DMS153 (cell line): ENCODE measurements around the gene NPB.
"Not testable (repeated sequence)": the region's sequence is repeated elsewhere in the genome, so short reads cannot be mapped to it uniquely, and the experiment has no call there.

Experiments
- DNase-seq: peaks from one replicate; lab custom pipeline; 2025; lab: John Stamatoyannopoulos, UW

Gene NPB

DNA sequence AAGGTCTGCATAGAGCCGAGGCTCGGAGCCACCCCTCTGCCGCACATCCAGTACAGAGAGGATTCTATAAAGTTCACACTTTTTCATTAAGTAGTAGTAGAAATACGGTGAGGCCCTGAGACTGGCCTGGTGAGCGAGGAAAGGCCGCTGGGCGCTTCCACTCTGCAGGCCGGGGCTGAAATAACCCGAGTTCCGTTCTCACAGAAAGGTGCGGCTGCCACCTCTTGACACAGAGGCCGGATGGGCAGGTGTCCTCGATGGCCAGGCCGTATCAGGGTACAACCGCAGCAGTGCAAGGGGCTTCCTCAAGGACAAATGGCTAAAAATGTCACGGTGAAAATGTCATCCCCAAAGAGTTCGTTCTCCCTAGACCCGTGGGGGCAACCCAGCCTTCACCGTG is 9.9 kb downstream of the NPB start:
- DNase-seq: no peak

DNA sequence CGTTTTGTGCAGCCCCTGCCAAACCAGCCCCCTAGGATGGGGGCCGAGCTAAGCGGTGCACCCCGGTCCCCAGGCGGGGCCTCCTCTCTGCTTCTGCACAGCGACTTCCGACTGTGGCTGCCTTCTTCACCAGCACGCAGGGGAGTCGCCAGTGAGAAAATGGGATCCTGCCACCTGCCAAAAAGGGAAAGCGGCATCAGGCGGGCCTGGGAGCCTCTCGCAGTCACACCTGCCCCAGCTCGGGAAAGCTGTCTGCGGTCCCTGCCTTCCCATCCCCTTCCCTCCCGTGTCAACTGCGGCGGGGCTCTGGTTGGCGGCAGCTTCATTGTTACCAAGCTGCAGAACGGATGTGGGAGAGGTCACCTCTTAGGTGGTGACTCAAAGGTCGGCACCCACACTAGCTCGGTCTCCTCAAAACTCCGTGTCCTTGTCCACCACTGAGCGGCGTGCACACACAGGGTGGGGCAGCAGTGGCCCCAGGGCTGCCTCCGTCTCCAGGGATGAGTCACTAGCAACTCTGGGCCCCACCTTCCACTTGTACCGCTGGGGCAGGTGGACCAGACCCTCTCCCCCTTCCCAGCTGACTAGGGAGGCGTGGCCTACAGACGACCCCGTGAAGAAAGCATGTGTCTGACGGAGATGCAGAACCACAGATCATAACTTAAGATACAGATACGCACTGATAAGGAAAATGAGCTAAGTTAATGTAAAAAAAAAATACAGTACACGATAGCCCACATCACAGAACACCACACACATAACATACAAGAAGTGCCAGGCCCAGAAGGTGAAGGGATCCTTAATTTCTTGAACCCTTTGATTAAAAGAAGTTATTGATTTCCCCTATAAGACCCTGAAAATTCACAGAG is 10.6 kb downstream of the NPB start:
- no peak for DNase-seq

DNA sequence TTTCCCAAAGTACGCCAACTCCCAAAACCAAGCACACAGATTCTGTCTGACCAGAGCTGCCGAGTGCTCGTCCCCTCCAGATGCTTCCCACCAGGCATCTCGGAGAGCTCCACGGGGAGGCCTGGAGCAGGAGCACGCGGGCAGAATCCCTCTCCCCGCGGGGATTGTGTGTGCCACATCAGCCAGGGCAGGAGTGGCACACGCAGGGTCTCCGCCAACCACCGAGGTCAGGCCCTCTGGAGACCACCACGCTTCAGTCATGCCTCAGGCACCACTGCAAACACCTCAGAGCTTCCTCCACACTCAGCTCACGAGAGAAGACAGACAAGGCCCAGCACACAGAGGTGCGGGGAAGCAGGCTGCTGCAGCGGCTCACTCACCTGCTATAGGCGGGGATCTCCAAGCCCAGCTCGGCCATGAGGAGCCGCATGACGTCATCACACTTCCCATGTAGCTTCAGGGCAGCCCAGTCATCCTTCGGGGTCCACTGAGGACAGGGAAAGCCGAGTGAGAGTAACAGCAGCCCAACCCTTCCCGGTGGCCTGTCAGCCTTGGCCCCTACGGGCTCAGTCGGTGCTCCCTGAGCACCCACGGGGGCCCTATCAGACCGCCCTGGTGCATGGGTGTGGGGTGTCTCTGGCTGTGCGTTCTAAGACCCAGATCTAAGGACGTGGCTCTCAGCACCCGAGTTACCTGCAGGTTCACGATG is 11.5 kb downstream of the NPB start:
- no peak for DNase-seq

DNA sequence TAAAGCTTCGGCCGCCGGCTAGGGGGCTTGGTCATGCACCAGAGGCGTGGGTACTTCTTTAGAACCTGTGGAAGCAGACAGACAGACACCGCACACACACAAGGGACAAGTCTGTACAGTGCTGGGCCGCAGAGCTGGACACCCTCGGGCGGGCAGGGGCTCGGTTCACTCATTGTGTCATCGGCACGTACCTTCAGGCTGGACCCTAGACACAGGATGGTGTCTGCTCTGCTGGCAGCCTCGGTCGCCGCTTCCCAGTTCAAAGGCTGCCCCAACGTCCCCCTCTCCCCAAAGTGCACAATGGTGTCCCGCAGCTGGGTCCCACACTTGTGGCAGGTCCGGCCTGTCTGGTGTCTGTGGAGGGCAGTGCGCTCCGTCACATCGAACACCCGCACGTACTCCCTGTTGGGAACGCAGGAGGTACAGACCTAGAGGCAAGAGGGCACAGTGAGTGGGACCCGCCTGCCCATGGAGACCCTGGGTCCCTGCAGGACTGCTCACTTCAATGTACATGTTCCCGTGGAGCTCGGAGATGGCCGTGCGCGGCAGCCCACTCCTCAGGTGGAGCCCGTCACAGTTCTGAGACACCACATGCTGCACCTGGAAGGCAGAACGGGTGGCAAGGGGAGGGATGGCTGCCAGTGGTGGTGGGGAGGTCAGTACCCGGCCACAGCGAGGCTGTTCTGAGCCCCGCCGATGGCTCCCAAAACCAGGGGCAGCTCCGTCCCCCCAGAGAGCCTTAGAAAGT is 12.2 kb downstream of the NPB start:
- DNase-seq: no peak

DNA sequence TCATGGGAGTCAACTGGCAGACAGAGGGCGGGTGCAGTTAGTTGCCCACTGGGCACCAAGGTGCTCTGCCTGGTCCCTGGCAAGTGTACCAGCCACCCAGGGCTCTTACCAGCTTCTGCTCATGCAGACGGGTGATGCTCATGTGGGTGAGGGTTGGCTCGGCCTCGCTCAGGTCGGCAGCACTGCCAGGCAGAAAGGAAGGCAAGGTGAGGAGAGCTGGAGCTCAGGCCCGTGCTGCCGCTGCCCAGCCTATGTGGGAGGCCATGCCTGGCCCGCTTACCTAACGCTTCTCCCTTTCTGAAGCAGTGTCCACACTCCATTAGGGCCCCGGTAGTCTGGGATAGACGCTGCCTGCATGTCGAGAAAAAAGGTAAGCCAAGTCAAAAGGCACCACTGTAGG is 13.3 kb downstream of the NPB start:
- no peak for DNase-seq

DNA sequence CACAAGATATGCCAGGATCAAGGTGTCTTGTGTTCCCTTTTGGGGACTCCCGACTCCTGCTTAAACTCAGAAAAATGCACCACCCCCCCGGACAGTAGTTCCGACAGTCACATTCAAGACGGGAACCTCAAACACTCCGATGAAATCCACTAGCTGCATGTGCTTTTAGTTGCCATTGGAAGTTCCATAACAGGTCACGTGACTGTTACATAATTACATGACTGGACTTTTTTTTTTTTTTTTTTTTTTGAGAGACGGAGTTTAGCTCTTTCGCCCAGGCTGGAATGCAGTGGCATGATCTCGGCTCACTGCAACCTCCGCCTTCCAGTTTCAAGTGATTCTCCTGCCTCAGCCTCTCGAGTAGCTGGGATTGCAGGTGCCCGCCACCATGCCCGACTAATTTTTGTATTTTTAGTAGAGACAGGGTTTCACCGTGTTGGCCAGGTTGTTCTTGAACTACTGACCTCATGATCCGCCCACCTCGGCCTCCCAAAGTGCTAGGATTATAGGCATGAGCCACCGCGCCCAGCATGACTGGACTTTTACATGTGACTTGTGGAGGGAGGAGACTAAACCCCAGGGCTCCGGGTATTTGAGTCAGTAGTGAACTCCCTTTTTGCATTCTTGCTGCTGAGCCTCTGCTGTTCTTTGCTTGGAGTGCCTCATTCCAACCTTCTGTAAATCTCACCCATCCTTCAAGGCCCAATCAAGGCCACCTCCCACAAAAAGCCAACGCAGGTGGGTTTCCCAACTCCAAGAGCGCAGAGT is 14.4 kb downstream of the NPB start:
- no peak for DNase-seq

DNA sequence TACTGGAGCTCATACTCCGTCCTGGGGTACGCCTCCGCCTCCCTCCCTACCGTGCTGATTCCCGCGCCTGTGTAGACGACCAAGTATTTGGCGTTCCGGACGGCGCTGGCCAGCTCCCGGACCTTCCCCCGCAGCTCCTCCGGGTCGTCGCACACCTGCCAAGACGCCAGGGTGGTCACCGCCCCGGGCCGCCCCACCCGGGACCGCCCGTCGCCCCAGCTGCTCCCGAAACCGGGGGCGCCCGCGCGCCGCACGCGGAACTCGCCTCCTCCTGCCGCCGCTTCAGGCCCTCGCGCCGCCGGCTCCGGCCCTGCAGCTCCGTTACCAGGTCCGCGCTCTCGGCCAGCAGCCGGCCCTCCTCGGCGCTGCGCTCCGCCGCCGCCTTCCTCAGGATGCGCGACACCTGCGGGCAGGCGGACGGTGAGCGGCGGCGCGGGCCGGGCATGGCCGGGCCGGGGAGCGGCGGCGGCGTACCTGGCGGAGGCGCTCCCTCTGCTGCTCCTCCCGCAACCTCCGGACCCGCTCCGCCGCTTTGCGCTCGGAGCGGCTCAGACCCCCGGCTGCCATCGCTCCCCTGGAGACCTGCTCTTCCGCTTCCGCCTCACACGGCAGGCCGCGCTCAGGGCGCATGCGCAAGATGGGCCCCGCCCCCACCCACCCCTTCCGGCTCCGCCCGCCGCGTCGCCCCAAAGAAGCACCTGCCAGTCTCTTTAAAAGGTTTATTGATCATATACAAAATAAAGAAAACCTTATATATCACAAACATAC is 15.7 kb downstream of the NPB start, which contains the start of gene SIRT7:
Gene SIRT7 (minus strand): TSS at position 612 of the 768 bp plus-strand sequence. CDS start 45 bp downstream, at position 567.
- peak; percentile 55 for DNase-seq

DNA sequence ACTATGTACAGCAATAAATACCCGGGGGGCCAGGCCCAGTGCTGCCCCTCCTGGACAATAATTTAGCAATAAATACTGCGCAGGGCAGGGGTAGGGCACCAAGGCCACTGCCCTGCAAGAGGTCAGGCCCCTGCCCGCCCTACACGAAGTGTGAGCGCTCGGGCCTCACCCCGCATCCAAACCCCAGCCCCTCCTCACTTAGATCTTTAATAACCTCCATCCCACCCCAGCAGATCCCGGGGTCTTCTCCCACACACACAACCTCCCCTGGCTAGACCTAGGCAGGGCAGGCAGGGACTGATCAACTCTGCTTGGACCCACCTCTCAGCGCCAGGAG is 16.3 kb downstream of the NPB start:
- DNase-seq: not testable (repeated sequence)

DNA sequence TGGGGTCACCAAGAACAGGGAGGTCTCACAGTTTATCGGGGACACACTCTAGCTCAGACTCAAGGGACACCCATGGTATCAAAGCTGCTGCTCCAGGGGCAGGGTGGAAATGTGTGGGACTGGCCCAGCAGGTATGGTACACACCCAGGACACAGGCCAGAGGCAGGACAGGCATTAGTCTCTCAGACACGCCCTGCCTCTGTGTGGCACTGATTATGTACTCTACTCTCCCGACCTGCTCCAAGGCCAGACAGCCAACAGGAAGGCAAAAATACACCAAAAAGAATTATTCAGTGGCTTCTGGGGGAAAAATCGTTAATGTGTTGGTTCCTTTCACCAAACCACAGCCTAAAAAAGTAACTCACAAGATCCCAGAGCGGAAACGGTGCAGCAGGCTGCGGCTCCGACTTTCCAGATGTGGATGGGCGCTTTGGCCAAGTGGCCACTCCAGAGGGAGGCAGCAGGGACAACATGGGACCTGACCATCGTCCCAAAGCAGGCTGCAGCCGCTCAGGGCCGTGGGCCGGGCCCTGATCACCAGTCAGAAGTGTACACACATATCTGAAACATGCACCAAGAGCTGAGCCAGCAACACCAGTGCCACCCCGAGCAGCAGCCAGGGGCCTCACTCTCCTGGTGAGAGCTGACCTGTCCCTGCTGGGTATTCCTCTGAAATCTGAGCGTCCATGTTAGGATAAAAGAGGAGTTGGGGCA is 17.0 kb downstream of the NPB start:
- no peak for DNase-seq

DNA sequence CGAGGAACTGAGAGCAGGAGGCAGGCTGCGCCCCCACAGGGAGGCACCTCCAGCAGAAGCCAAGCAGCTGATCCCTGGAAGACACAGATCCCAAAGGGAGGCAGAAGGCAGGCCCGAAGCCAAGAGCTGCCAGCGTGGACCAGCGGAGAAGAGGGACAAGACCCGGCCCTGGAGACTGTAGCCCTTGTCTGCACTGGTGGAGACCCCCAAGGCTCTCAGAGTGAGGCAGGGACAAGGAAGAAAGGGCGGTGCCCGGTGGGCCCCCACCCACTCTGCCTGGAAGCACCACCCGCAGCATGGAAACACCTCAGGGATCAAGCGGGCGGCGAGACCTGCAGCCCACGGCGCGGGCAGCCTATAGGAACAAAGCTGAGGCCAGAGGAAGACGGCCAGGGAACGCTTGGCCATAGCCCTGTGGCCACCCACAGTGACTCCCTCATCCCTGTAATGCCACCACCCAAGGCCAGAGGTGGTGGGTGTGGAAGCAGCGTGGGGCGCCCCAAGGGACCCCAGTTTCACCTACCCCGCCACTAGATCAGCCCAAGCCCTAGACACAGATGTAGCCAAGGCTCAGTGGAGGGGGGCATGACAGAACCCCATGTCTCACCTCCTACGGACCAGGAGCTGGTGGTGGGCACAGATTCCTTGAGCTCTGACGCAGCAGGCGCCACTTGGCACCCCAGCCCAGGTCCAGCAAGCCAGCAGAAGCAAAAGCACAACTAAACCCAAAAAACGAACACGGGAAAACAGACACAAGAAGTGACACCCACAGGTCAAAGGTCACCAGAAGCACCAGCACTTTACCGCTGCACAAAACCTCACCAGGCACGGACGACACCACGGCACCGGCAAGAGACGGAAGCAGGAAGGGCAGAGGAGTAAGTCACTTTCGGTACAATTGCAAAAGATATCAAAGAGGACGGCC is 18.8 kb downstream of the NPB start:
- DNase-seq: no peak

DNA sequence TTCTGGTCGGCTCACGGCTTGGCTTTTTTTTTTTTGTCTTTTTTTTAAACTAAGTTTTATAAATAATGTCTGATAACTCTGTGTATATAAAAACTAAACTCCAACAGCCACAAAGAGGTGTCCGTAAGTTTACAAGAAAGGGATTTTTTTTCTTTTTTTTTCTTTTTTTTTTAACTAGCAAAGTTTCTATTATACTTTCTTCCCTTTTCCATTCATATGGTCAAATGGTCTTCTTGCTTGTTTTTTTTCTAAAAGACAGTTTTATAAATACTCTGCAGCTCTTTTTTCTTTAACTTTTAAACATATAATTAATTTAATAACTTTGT is 19.5 kb downstream of the NPB start:
- no peak for DNase-seq

DNA sequence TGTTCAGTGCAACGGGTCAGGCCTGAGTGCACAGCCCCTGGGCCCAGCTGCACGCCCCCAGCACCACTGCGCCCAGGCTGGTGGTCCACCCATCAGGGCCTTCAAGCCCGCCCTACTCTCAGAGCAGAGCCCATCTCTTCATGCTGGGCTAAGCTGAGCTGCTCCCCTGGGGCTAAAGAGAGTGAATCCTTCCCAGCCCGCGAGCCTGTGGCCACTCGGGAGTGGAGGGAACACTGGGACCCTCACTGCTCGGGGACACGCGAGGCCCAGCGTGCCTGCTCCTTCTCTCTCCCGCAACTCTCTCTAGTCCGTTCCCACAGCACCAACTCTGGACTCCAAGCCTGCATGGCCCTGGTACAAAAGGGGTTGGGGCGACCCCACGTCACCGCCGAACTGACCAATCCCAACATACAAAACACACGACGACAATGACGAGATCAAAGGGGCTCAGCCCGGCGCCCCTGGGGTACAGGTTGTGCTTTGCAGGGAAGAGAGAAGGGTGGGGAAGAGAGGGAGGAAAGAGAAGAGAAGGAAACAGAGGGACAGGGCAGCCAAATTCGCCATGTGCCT is 20.0 kb downstream of the NPB start:
- no peak for DNase-seq

DNA sequence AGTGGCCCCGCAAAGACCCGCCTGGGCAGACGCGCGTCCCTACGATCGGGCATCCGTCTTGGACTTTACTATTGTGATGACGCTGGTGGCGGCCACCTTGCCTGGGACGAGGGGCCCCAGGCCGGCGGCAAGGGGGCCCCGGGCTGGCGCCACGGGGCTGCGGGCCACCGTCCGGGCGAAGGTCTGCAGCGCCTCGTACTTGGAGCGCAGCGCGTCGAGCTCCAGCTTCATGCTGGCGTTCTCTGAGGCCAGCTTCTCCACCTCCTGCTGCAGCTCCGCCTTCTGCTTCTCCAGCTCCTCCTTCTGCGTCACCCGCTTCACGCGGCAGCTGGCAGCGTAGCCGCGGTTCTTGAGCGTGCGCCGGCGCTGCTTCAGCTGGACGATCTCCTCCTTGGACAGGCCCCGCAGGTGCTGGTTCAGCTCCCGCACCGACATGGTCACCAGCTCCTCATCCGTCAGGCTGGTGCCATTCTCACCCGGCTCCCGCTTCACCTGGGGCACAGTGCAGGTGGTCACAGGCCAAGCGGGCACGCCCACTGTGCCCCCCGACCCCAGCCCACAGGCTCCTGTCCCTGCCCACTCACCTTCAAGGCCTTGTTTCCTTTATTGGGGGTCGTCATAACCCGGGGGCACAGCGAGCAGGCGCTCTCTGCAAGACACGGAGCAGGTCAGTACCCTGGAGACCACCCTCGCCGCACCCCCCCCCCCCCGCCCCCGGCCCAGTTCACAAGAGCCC is 20.7 kb downstream of the NPB start:
- DNase-seq: no peak

DNA sequence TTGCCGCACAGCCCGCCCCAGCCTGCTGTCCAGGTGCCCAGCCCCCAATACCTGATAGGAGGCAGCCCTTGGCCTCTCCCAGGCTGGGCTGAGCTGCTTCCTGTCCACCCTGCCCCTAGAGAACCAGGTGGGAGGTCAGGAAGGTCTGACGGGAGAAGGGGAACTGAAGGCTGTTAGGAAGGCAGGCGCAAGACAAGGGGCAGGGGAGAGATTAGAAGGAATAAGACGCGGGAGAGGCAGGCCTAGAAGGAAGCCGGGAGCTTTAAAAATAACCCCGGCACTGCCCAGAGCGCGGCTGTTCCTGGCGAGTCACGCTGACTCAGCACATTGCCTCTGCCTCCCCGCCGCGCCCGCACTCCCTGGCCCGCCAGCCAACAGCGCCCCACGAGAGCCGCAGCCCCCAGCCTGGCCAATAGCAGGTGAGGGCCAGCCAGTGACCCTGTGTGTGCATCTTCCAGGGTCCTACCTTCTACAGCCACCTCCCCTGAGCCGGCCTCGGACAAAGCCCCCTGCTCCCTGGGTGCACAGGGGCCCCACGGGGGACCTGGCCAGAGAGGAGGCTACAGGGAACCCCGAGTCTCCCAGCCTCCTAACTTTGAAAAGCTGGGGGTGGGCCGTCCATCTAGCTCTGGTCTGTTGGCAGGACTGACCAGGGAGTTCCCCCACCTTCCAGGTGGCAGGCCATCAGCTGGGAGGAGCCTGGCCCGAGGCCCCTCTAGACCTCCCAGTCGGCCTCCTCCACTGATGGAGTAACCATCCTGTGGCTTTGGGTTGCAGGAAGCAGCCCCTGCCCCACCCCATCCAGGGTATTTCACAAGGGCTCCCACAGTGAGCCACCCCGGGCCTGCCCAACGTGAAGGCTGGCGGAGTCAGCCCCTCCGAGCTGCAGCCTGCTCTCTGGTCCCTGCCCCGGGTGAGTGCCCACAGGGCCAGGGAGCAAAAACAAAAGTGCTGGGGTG is 21.5 kb downstream of the NPB start:
- no peak for DNase-seq

DNA sequence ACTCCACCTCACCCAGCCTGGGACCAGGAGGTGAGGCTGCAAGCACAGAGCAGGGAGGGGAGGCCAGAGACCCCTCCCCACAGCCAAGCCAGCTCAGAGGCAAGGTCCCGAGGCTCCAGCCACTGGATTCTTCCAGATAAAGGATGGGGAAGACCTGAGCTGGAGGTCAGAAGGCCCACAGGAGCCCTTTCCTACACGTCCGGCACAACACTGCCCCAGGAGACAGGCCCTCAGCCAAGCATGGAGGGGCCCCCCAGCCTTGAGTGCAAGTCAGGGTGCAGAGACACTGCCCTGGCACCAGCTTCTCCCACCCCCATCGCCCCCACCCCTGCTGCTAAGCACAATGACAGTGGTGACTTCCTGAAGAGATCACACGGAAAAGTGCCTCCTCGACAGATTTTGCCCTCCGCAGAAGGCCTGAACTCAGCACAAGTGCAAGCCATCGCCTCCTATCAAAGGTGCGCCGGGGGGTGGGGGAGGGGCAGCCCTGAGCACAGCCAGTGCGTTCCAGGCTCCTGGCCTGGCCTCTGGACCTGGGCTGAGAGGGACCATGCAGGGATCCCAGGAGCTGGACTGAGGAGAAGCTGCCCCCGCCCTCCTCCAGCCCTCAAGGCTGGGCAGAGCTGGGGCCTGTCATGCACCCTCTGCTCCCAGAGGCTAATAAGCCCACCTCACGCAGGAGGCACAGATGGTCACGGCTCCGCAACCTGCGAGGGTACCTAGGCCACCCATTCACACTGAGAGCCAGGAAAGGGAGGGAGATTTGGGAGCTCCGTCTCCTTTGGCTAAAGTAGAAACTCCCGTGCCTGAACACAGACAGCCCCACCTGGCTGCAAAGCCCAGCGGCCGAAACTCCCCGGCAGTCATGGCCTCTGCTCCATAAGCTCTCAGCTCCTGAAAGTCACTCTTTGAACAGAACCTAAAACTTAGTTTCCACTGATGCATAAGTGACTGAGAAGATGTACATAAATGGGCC is 22.8 kb downstream of the NPB start:
- no peak for DNase-seq

DNA sequence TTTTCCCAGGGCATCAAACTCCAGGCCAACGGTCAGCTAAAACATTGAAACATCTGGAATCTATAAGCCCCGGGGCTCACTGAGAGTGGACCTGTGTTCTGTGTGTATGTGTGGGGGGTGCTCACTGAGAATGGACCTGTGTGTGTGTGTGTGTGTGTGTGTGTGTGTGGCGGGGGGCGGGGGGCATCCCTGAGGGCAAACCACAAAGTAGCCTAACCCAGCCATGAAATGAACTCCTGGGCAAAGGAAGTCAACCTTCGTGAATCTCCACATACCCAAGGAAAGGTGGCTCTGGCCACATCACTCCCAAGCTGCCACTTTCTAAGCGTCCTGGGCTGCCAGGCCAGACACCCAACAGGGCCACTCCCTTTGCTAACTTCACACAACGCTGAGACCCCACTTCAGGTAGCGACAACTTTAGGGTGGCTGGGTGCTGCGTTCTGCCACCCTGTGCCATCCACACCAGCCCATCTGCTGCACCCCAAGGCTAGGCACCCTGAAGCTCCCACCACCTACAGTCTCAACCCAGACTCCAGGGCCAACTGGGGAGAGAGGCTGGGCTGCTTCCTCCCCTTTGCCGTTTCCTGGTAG is 23.9 kb downstream of the NPB start:
- no peak for DNase-seq
